GM18861 (cell line): ENCODE measurements around the gene SP7.

Source experiments
- ATAC-seq: cut with Tn5 transposase; IDR thresholded peaks from one replicate; pipeline ENCODE4 v1.9.1; 2021; ENCODE audit not compliant: unreplicated experiment

The SP7 gene

DNA sequence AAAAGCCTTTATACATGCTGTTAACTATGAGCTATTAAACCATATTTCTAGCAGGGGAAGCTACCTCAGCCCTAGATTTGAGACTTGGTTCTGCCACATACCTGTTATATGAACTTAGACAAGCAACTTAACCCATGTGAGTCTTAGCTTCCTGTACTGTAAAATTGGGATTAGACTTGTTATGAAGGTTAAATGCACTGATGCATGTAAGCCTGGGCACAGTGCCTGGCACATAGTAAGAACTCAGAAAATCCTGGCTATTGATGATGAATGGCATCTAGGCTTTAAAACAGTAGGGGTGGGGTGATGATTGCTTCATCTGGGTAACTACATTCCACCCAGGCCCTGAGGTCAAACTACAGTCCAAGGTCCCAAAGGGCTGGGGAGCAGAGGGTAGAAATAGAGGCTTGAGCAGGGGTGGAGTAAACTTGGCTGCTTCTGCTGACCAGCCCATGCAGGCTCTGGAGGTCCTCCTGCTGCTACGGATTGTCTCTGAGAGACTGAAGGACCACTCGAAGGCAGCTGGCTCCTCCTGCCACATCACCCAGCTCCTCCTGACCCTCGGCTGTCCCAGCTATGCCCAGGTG is 56.8 kb downstream of the SP7 start:
- ATAC-seq, result no peak

DNA sequence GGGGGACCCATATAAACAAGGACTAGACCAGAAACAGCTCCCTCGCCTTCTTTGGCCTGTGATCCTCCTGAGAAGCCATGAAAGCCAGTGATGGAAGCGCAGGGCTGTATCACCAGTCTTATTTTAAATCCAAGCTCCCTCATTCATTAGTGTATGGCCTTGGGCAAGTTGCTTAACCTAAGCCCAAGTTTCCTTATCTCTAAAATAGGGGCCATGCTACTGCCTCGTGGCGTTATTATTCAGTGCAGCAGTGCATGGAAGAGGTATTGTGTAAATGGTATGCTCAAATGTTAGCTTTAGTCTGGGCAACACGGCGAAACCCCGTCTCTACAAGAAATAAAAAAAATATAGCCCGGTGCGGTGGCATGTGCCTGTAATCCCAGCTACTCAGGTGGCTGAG is 58.2 kb downstream of the SP7 start:
- no peak for ATAC-seq
